GM23338 (cell line): Measurements from ENCODE around the gene RAB3GAP2.

Experiments
- CREB1 ChIP-seq: fragments of 250-450 bp; sonication (Bioruptor Pico); IDR thresholded peaks from 2 replicates; pipeline ENCODE4 v1.5.0; 2020; ENCODE audit warnings: low read depth, mild to moderate bottlenecking, moderate library complexity
- EZH2 ChIP-seq: fragments of 200-600 bp; sonication (generic); IDR thresholded peaks from one replicate; pipeline ENCODE4 v1.8.0; 2017; ENCODE audit warnings: antibody characterized with exemption, mild to moderate bottlenecking, low read depth; ENCODE audit not compliant: unreplicated experiment
- JUNB ChIP-seq: IDR thresholded peaks from one replicate; pipeline ENCODE4 v1.6.1; 2016; ENCODE audit warnings: antibody characterized with exemption; ENCODE audit not compliant: unreplicated experiment
- POLR2AphosphoS5 ChIP-seq: IDR thresholded peaks from 2 replicates; pipeline ENCODE4 v1.6.1; 2016; ENCODE audit warnings: antibody characterized with exemption, low read depth
- TF ChIP-seq, protein P1 (sequence below): IDR thresholded peaks from one replicate; pipeline ENCODE4 v1.6.1; 2018; ENCODE audit warnings: antibody characterized with exemption; ENCODE audit not compliant: unreplicated experiment
- TF ChIP-seq, protein P2 (sequence below), 2 experiments: fragments of 200-600 bp in 1 of 2; sonication (generic) in 1 of 2; conservative IDR thresholded peaks; 2 replicates each; pipeline versions ENCODE4 v1.5.1 to v1.6.1; 2016 to 2017; ENCODE audit warnings: antibody characterized with exemption in 2 of 2, low read depth in 2 of 2, mild to moderate bottlenecking in 2 of 2, moderate library complexity in 1 of 2

DNA sequence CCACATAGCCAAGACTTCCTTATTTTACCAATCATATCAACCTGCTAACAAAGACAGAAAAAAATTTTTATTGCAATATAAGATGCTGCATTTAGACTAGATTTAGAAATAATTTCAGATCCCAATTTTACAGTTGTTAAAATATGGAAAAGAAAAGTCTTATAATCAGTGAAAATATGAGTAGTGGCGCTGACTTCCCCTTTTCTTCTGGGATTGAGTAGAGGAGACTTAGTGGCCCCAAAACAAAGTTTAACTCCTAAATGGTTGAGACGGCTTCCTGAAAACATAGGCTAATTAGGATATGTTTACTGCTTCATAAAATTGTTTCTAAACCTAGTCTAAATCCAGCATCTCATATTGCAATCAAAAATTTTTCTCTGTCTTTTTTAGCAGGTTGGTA is 68.4 kb downstream of the RAB3GAP2 start:
- TF ChIP-seq, protein P1, sequence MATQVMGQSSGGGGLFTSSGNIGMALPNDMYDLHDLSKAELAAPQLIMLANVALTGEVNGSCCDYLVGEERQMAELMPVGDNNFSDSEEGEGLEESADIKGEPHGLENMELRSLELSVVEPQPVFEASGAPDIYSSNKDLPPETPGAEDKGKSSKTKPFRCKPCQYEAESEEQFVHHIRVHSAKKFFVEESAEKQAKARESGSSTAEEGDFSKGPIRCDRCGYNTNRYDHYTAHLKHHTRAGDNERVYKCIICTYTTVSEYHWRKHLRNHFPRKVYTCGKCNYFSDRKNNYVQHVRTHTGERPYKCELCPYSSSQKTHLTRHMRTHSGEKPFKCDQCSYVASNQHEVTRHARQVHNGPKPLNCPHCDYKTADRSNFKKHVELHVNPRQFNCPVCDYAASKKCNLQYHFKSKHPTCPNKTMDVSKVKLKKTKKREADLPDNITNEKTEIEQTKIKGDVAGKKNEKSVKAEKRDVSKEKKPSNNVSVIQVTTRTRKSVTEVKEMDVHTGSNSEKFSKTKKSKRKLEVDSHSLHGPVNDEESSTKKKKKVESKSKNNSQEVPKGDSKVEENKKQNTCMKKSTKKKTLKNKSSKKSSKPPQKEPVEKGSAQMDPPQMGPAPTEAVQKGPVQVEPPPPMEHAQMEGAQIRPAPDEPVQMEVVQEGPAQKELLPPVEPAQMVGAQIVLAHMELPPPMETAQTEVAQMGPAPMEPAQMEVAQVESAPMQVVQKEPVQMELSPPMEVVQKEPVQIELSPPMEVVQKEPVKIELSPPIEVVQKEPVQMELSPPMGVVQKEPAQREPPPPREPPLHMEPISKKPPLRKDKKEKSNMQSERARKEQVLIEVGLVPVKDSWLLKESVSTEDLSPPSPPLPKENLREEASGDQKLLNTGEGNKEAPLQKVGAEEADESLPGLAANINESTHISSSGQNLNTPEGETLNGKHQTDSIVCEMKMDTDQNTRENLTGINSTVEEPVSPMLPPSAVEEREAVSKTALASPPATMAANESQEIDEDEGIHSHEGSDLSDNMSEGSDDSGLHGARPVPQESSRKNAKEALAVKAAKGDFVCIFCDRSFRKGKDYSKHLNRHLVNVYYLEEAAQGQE = no peak
- TF ChIP-seq POLR2AphosphoS5 (no peak), JUNB (no peak), EZH2 (no peak), CREB1 (CRISPR knock-in tag) (no peak)
- TF ChIP-seq, protein P2, sequence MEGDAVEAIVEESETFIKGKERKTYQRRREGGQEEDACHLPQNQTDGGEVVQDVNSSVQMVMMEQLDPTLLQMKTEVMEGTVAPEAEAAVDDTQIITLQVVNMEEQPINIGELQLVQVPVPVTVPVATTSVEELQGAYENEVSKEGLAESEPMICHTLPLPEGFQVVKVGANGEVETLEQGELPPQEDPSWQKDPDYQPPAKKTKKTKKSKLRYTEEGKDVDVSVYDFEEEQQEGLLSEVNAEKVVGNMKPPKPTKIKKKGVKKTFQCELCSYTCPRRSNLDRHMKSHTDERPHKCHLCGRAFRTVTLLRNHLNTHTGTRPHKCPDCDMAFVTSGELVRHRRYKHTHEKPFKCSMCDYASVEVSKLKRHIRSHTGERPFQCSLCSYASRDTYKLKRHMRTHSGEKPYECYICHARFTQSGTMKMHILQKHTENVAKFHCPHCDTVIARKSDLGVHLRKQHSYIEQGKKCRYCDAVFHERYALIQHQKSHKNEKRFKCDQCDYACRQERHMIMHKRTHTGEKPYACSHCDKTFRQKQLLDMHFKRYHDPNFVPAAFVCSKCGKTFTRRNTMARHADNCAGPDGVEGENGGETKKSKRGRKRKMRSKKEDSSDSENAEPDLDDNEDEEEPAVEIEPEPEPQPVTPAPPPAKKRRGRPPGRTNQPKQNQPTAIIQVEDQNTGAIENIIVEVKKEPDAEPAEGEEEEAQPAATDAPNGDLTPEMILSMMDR (conservative IDR thresholded peaks at IDR 0.05; ENCODE audit: low read depth in 2 of 2) = no peak
